HepG2 (cell line): ENCODE data around the gene FFAR2. TPM values are rescaled to one million over a fixed set of nuclear protein-coding genes. Genes with fewer than 3 reads are reported as not detected.

Source experiments
- ATF1 ChIP-seq: IDR thresholded peaks from 2 replicates; pipeline ENCODE4 v1.6.1; 2016; ENCODE audit warnings: mild to moderate bottlenecking, control low read depth
- FOSL1 ChIP-seq: sonication (generic); formaldehyde crosslinking; IDR thresholded peaks from 2 replicates; pipeline ENCODE4 v1.9.0; 2021; ENCODE audit warnings: missing genetic modification reagents, borderline replicate concordance
- FOXP1 ChIP-seq, 2 experiments: fragments of 450-650 bp in 1 of 2; IDR thresholded peaks; 2 replicates each; pipeline ENCODE4 v1.6.1; 2017 to 2018; ENCODE audit warnings: antibody characterized with exemption in 1 of 2
- GPN1 ChIP-seq: sonication (generic); formaldehyde crosslinking; IDR thresholded peaks from 2 replicates; pipeline ENCODE4 v1.5.1; 2020; ENCODE audit warnings: missing genetic modification reagents, borderline replicate concordance
- HMG20B ChIP-seq: conservative IDR thresholded peaks from 2 replicates; pipeline ENCODE4 v1.6.1; 2016; ENCODE audit warnings: missing genetic modification reagents, missing compliant biosample characterization
- KLF16 ChIP-seq, 2 experiments: sonication (generic) in 1 of 2; formaldehyde crosslinking in 1 of 2; IDR thresholded peaks; 2 replicates each; pipeline versions ENCODE4 v1.6.1 to v1.8.0; 2016 to 2023; ENCODE audit warnings: missing genetic modification reagents in 2 of 2, missing compliant biosample characterization in 1 of 2
- MED1 ChIP-seq: sonication (generic); formaldehyde crosslinking; IDR thresholded peaks from 2 replicates; pipeline ENCODE4 v1.4.0; 2020; ENCODE audit warnings: missing genetic modification reagents
- MED13 ChIP-seq: sonication (generic); formaldehyde crosslinking; IDR thresholded peaks from 2 replicates; pipeline ENCODE4 v1.5.0; 2020; ENCODE audit warnings: missing genetic modification reagents
- NR2F6 ChIP-seq, 2 experiments: IDR thresholded peaks; 2 replicates each; pipeline ENCODE4 v1.6.1; 2016; ENCODE audit warnings: antibody characterized with exemption in 1 of 2, mild to moderate bottlenecking in 1 of 2
- PCBP1 ChIP-seq: fragments of 200-400 bp; formaldehyde crosslinking; IDR thresholded peaks from 2 replicates; pipeline ENCODE4 v1.6.1; 2017; ENCODE audit warnings: mild to moderate bottlenecking, low read depth, low read length, borderline replicate concordance
- PHF21A ChIP-seq: sonication (generic); formaldehyde crosslinking; IDR thresholded peaks from 2 replicates; pipeline ENCODE4 v1.5.0; 2020; ENCODE audit warnings: mild to moderate bottlenecking, missing genetic modification reagents
- PITX1 ChIP-seq: sonication (generic); formaldehyde crosslinking; IDR thresholded peaks from 2 replicates; pipeline ENCODE4 v1.5.1; 2020; ENCODE audit warnings: mild to moderate bottlenecking, missing genetic modification reagents
- RARA ChIP-seq: IDR thresholded peaks from 2 replicates; pipeline ENCODE4 v1.6.1; 2016; ENCODE audit warnings: missing genetic modification reagents, missing compliant biosample characterization
- RXRB ChIP-seq: IDR thresholded peaks from 2 replicates; pipeline ENCODE4 v1.6.1; 2016; ENCODE audit warnings: borderline replicate concordance, missing genetic modification reagents, missing compliant biosample characterization
- SP2 ChIP-seq: sonication (generic); formaldehyde crosslinking; IDR thresholded peaks from 2 replicates; pipeline ENCODE4 v1.5.1; 2020; ENCODE audit warnings: mild to moderate bottlenecking, missing genetic modification reagents
- SP5 ChIP-seq: IDR thresholded peaks from 2 replicates; pipeline ENCODE4 v1.6.1; 2016; ENCODE audit warnings: low read depth, borderline replicate concordance
- TBX2 ChIP-seq: sonication (generic); formaldehyde crosslinking; IDR thresholded peaks from 2 replicates; pipeline ENCODE4 v1.5.0; 2020; ENCODE audit warnings: missing genetic modification reagents, mild to moderate bottlenecking, borderline replicate concordance
- THRA ChIP-seq: sonication (generic); formaldehyde crosslinking; IDR thresholded peaks from 2 replicates; pipeline ENCODE4 v1.4.0; 2020; ENCODE audit warnings: missing genetic modification reagents, borderline replicate concordance
- TSC22D2 ChIP-seq: sonication (generic); formaldehyde crosslinking; IDR thresholded peaks from 2 replicates; pipeline ENCODE4 v1.5.1; 2020; ENCODE audit warnings: missing genetic modification reagents, mild to moderate bottlenecking, borderline replicate concordance
- ZBTB34 ChIP-seq: sonication (generic); formaldehyde crosslinking; IDR thresholded peaks from 2 replicates; pipeline ENCODE4 v1.8.0; 2022; ENCODE audit warnings: mild to moderate bottlenecking, missing genetic modification reagents
- ZMAT5 ChIP-seq: sonication (generic); formaldehyde crosslinking; IDR thresholded peaks from 2 replicates; pipeline ENCODE4 v1.5.0; 2020; ENCODE audit warnings: mild to moderate bottlenecking, low read depth, missing genetic modification reagents, borderline replicate concordance
- ZNF143 ChIP-seq: sonication (generic); formaldehyde crosslinking; IDR thresholded peaks from 2 replicates; pipeline ENCODE4 v1.4.0; 2020; ENCODE audit warnings: missing genetic modification reagents
- ZNF354B ChIP-seq: sonication (generic); formaldehyde crosslinking; IDR thresholded peaks from 2 replicates; pipeline ENCODE4 v1.8.0; 2022; ENCODE audit warnings: mild to moderate bottlenecking, missing genetic modification reagents
- ZNF430 ChIP-seq: sonication (generic); formaldehyde crosslinking; IDR thresholded peaks from 2 replicates; pipeline ENCODE4 v1.9.0; 2021; ENCODE audit warnings: mild to moderate bottlenecking, missing genetic modification reagents
- ZNF839 ChIP-seq: sonication (generic); formaldehyde crosslinking; IDR thresholded peaks from 2 replicates; pipeline ENCODE4 v1.4.0; 2020; ENCODE audit warnings: missing genetic modification reagents, mild to moderate bottlenecking, borderline replicate concordance
- ZNF879 ChIP-seq: sonication (generic); formaldehyde crosslinking; IDR thresholded peaks from 2 replicates; pipeline ENCODE4 v1.8.1; 2023; ENCODE audit warnings: missing genetic modification reagents
- polyA plus RNA-seq, 8 experiments: library from polyadenylated mRNA; depleted of rRNA in 3 of 8; stranded (reverse) in 7 of 8; unstranded in 1 of 8; fragments of >200 nt; fragmentation: Illumina TruSeq in 4 of 8; extraction: Trizol in 4 of 8; gene quantifications; 2 replicates each; pipeline versions ENCODE4 v1.2.1 to v1.2.3, GENCODE V29; 2011 to 2016; ENCODE audit warnings: low read depth in 4 of 8, missing spikeins in 1 of 8, mixed read lengths in 1 of 8; ENCODE audit not compliant: insufficient read depth in 1 of 8
- total RNA-seq, 5 experiments: library from RNA; depleted of rRNA; stranded (reverse); fragments of >200 nt; fragmentation: Illumina TruSeq; extraction: Trizol; gene quantifications; 2 replicates each; pipeline ENCODE4 v1.2.3, GENCODE V29; 2016; ENCODE audit warnings: low read depth in 1 of 5
- TF ChIP-seq, protein P1 (sequence below): sonication (generic); formaldehyde crosslinking; IDR thresholded peaks from 2 replicates; pipeline ENCODE4 v1.5.0; 2020; ENCODE audit warnings: mild to moderate bottlenecking, missing genetic modification reagents

The FFAR2 gene
- total and polyA plus RNA-seq, 2 of the 13 experiments (the other 11 are each of a cell fraction or from before 2014, with no cell fraction given): 0.12 TPM; not detected in 1

- TF ChIP-seq TBX2 (CRISPR knock-in tag): peak; percentile 38; the same call in 1 of the 2 replicates
- TF ChIP-seq, protein P1, sequence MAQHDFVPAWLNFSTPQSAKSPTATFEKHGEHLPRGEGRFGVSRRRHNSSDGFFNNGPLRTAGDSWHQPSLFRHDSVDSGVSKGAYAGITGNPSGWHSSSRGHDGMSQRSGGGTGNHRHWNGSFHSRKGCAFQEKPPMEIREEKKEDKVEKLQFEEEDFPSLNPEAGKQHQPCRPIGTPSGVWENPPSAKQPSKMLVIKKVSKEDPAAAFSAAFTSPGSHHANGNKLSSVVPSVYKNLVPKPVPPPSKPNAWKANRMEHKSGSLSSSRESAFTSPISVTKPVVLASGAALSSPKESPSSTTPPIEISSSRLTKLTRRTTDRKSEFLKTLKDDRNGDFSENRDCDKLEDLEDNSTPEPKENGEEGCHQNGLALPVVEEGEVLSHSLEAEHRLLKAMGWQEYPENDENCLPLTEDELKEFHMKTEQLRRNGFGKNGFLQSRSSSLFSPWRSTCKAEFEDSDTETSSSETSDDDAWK (CRISPR knock-in tag): no peak
- TF ChIP-seq ZBTB34 (CRISPR knock-in tag): no peak
- TF ChIP-seq ZMAT5 (CRISPR knock-in tag): no peak
- TF ChIP-seq RXRB (CRISPR knock-in tag): peak; percentile 43; the same call in 1 of the 2 replicates
- peak; percentile 36; the same call in 1 of the 2 replicates for TF ChIP-seq PHF21A (CRISPR knock-in tag)
- TF ChIP-seq FOXP1 (IDR thresholded peaks at IDR 0.05): no peak
- peak; percentile 30; the same call in 1 of the 2 replicates for TF ChIP-seq FOXP1 (CRISPR knock-in tag; IDR thresholded peaks at IDR 0.05)
- TF ChIP-seq SP5 (CRISPR knock-in tag): no peak
- TF ChIP-seq ZNF143 (CRISPR knock-in tag): no peak
- no peak for TF ChIP-seq TSC22D2 (CRISPR knock-in tag)
- TF ChIP-seq ZNF354B (CRISPR knock-in tag): no peak
- peak; percentile 62 for TF ChIP-seq NR2F6 (IDR thresholded peaks at IDR 0.05)
- no peak for TF ChIP-seq NR2F6 (CRISPR knock-in tag; IDR thresholded peaks at IDR 0.05)
- TF ChIP-seq FOSL1: no peak
- TF ChIP-seq MED1: peak; percentile 41
- TF ChIP-seq SP2: no peak
- 0 out of 2 replicates have a peak, but pooled peaks have one; percentile 25 for TF ChIP-seq ATF1
- TF ChIP-seq ZNF879 (CRISPR knock-in tag): no peak
- 0 out of 2 replicates have a peak, but pooled peaks have one; percentile 23 for TF ChIP-seq RARA (CRISPR knock-in tag)
- no peak for TF ChIP-seq MED13 (CRISPR knock-in tag)
- TF ChIP-seq KLF16 (CRISPR knock-in tag; IDR thresholded peaks at IDR 0.05): no peak
- 0 out of 2 replicates have a peak, but pooled peaks have one; percentile 38 for TF ChIP-seq PITX1
- TF ChIP-seq ZNF839 (CRISPR knock-in tag): no peak
- no peak for TF ChIP-seq PCBP1
- TF ChIP-seq HMG20B (CRISPR knock-in tag): no peak
- TF ChIP-seq GPN1 (CRISPR knock-in tag): no peak
- TF ChIP-seq ZNF430 (CRISPR knock-in tag): no peak
- TF ChIP-seq THRA: no peak
Observed at GRCh38 chr19:35486268-35486708, 38.2 kb downstream of the FFAR2 start (continued).
